GM10266 (cell line): ENCODE measurements around the gene BUD31.

Experiments
- DNase-seq: peaks from one replicate; pipeline ENCODE4 v3.0.0; 2012; ENCODE audit errors: extremely low spot score
- TF ChIP-seq, protein P1 (sequence below): IDR thresholded peaks from 2 replicates; pipeline ENCODE4 v1.5.1; 2012; ENCODE audit warnings: mild to moderate bottlenecking, low read depth; ENCODE audit not compliant: control insufficient read depth, insufficient read depth; ENCODE audit errors: missing control alignments

The BUD31 gene

DNA sequence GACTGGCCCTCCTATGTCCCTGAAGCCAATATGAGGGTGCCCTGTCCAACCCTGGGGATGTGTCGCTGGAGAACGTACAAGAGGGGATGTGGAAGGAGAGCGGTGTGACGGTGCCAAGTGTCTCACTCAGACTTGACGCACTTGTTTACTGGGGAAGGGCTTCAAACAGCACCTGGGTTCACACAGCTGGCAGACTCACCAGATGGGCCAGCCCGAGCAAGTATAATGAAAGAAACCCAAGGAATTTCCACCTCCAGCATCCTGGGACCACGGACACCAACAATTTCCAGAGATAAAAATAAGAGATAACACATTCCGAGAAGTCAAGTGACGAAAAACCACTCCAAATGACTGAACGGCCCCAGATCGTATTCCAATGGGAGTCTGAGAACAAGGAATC lies 51.9 kb downstream of the BUD31 start:
- TF ChIP-seq, protein P1, sequence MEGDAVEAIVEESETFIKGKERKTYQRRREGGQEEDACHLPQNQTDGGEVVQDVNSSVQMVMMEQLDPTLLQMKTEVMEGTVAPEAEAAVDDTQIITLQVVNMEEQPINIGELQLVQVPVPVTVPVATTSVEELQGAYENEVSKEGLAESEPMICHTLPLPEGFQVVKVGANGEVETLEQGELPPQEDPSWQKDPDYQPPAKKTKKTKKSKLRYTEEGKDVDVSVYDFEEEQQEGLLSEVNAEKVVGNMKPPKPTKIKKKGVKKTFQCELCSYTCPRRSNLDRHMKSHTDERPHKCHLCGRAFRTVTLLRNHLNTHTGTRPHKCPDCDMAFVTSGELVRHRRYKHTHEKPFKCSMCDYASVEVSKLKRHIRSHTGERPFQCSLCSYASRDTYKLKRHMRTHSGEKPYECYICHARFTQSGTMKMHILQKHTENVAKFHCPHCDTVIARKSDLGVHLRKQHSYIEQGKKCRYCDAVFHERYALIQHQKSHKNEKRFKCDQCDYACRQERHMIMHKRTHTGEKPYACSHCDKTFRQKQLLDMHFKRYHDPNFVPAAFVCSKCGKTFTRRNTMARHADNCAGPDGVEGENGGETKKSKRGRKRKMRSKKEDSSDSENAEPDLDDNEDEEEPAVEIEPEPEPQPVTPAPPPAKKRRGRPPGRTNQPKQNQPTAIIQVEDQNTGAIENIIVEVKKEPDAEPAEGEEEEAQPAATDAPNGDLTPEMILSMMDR = no peak
- no peak for DNase-seq

DNA sequence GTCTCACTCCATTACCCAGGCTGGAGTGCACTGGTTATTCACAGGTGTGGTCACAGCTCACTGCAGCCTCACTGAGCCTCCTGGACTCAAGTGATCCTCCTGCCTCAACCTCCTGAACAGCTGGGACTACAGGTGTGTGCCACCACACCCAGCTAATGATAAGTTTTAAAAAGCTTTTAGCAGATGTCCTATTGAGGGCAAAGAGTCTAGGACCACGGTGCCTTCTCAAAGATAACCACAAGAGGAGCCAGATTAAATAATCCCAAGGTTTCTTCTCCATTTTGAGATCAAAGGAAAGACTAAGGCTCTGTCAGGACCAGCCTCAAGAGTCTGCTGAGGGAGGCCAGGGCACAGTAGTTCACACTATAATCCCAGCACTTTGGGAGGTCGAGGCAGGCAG lies 52.5 kb downstream of the BUD31 start:
- no peak for DNase-seq
- TF ChIP-seq, protein P1 = no peak

DNA sequence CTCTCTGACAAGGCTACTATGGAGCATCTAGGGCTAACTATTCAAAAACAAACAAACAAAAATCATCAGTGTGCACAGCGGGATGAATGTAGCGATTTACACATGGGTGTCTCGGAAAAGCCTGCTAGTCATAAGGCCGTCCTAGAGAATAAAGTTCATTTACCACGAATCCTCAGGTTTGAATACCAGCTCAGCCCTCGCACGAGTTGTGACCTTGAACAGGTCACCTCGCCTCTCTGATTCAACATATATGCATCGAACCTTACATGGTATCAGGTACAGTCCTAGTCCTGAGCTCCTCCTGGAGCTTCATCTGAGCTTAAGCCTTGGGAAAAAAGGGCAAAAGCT lies 56.6 kb downstream of the BUD31 start:
- DNase-seq = no peak
- TF ChIP-seq, protein P1 = no peak

- DNase-seq = no peak
- TF ChIP-seq, protein P1 = no peak
Observed at GRCh38 chr7:99468336-99468918, 59.7 kb downstream of the BUD31 start.
